ENCODE data around the gene SSBP2.

The SSBP2 gene

DNA sequence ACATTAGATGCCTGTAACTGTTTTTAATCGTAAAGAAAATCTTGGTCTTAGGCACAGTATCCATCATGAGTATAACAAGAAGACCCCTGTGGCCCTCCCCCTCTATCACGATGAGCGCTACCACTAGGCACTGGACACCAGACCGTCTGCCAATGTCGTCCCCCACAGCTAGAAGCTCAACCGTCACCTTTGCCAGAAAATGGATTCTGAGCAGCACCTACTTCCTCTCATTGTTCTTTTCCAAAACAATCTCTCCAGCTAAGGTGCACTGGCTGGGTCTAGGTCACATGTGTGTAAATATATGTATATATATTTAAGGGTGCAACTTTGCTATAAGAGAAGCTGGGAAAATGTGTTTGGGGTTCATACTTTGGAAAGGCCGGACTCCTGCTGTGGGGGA lies 15.7 kb upstream of the SSBP2 start:
- no peak for DNase-seq (ENCODE audit: low read depth)

DNA sequence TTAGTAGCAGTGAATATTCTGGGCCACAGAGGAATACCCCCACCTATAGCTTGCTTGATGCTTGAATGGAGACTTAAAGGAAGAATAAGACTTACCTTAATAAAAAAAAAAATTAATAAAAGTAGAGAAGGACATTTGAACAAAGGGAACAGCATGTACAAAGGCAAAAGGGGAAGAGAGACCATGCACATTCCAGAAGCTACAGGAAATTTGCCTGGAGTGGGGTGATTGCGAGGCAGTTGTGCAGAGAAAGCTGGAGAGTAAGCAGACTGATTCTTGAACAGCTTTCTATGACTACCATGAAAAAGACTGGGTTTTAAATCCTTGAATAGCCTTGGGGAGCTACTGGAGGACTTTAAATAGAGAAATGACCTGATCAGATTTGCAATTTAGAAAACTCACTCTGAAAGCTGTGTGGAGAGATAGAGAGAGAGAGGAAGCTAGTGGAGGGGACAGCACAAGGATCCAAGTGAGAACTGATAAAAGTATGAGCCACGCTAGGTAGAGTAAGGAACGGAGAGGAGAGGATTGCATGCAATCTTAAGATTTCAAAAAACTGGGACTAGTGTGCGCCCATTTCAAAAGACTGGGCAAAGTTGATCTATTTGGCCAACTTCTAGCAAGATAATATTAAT lies 12.5 kb upstream of the SSBP2 start:
- no peak for DNase-seq (ENCODE audit: low read depth)

DNA sequence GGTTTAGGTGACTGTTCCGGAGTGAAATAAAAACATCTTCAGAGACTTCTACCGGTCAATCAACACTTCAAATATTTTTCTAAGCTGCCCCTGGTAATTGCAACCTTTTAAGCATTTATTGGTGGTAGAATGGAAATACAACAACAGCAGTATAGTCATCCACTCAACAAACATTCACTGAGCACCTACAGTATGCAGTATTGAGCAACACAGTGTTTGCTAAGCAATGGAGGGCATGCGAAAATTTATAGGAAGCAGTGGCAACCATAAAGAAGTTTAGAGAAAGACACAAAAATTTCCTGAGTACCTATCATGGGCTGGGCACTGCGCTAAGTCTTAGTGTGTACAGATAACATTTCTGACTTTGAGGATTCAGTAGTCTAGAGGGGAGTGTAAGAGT lies 12.0 kb upstream of the SSBP2 start:
- no peak for DNase-seq (ENCODE audit: low read depth)

DNA sequence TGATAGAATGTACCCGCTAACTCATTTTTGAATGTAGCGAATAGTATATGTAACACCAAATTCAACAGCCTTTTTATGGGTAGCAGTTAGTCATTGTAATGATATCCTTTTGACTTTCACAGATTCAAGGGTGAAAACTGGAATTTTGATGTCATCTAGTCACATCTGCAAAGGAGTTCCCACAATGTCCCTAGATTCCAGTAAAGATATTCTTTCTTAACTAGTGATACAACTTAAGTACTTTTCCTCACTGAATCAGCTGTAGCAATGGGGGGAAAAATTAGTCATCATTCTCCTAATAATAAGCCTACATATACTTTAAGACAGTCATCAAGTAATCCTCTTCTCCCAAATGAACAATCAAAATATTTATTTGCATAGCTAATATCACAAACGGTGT lies 11.5 kb upstream of the SSBP2 start:
- no peak for DNase-seq (ENCODE audit: low read depth)

DNA sequence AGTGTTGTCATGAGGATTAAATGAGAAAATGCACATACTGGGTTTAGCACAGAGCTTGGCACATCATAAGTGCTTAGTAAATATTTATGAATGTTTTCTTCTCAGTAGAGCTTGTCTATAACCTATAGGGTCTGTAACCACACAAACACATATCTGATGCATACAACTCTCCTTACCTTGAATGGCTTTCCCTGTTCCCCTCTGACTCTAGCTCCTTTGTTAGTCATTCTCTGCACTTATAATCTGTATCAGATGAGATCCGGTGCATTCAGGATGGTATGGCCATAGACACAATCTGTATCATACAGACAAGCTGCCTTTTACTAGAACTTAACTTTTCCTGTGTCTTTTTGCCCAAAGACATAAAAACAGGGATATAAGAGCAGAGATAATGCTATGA lies 11.1 kb upstream of the SSBP2 start:
- DNase-seq (ENCODE audit: low read depth), result no peak

DNA sequence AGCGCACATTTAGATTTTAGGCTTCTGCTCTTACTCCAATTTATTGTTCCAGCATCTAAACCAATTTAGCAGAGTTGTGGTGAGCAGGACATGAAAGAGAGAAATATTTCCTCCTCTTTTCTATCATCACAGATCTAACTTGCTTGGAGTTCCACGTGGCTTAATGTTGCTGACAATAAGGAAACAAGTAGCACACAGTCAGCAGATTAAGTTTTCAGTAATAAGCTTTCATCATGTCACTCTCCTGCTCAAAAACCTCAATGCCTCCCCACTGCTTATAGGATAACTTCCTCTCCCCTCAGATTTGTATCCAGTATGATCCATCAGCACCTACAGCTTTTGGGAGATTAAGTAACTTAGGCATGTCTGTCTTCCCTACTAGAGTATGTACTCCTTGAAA lies 10.4 kb upstream of the SSBP2 start:
- DNase-seq (ENCODE audit: low read depth), result no peak

DNA sequence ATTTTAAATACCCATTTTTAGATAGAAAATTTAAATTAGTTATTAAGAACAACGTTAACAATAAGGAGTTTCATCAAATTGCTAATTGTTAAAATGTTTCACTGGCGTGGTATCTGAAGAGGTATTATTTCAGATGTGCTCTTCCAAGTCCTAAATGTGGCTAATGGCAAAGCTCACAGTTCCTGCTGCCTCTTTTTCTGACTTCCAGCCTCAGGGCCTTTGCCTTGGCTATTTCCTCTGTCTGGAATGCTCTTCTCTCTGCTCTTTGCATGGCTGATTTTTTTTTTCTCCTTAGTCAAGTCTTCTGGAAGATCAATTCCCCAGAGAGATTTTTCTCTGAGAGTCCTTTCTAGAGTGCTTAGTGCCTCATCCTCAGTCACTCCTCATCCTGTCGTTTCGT lies 9.6 kb upstream of the SSBP2 start:
- no peak for DNase-seq (ENCODE audit: low read depth)

DNA sequence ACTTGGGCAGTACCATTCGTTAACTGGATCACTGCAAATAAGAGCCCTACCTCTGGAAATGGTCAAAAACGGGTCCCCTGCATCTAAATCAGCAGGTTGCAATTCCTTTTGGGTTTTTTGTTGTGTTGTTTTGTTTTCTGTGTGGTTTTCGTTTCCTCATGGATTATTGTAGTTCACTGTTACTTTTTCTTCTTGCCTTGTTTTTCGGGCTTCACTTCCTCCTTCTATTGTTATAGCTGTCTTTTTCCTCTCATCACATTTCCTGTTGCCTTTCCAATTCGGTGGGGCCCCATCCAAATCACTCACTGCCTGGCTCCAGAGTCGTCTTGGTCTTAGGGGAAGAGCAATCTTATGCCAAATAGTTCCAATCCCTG lies 8.7 kb upstream of the SSBP2 start:
- no peak for DNase-seq (ENCODE audit: low read depth)

DNA sequence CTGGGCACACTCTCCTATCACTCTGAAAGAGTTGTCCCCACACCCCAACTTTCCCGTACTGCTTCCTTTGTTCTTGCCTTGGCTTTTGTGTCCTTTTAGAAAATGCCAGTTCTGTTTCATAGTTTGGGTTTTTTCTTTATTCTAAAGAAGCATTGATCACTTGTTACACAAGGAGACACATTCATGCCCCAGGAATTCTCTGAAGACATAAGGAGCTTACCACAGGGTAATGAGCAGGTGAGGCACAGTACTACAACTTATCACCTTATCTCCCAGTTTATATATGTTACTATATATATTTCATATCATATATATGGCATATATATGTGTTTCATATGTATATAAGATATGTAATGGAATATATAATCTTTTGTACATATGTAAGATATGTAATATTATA lies 6.5 kb upstream of the SSBP2 start:
- no peak for DNase-seq (ENCODE audit: low read depth)

DNA sequence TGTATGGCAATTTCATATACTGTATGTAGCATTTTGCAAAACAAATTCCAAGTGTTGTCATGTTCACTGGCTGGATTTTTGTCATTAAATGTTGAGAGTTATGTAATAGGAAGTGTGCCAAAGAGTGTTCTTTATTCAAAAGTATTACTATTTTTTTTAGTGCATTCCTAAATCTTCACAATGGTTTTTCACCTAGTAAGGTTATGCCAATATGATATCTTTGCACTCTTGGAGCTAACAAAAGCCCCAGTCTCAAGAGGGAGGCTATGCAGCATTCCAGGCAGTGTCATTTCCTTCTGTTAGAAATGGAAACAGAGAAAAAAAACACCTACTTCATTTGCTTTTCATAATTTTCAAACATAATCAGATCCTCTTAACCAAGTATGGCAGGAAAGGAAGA lies 5.1 kb upstream of the SSBP2 start:
- DNase-seq (ENCODE audit: low read depth), result no peak

DNA sequence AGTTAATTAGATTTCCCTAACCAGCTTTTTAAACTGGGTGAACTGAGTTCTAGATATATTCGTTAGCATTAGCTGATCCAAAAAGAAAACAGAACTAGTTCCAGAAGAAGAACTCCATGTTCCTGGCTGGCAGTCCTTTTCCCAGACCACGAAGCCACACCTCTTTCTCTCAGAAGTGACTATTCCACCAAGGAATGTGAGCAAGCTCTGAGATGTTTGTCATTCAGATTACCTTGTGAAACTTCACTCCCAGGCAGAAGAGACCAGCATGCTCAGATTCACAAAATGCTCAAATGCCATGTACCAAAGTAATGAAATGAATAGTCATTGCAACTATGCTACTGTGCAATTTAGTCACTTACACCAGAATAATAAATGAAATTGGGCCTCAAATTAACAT lies 4.4 kb upstream of the SSBP2 start:
- DNase-seq (ENCODE audit: low read depth), result no peak

DNA sequence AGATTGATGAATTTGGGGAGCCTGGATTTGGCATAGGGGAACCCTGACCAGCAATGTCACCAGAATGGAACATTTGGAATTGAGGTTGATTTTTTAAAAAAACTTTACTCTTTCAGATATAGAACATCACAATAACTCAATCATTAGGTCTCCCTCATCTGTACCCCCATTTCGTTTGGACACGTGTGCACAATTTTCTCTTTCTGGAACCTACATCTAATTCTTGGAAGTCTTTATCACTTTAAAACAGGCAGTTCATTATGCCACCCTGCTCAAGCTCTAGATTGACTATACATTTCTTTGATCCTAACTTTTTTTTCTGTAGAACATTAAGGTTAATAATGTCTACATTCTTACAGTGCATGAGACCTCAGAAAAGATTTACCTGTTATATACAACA lies 3.7 kb upstream of the SSBP2 start:
- no peak for DNase-seq (ENCODE audit: low read depth)

DNA sequence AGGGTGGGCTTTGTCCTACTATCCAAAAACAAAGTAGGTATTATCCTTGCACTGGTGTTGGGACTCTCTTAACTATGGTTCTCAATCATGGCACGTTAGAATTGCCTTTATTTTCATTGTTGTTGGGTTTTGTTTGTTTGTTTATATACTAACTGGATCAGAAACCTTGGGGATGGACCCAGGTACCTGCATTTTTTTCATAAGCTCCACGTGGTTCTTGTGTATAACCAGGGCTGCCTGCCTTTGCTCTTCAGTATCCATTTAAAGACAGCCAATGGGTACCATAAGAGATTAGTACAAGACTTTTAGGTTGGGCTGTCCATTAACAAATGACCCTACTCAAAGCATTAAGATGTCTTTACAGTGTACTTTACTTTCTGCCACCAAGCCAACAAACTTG lies 2.5 kb upstream of the SSBP2 start:
- no peak for DNase-seq (ENCODE audit: low read depth)

DNA sequence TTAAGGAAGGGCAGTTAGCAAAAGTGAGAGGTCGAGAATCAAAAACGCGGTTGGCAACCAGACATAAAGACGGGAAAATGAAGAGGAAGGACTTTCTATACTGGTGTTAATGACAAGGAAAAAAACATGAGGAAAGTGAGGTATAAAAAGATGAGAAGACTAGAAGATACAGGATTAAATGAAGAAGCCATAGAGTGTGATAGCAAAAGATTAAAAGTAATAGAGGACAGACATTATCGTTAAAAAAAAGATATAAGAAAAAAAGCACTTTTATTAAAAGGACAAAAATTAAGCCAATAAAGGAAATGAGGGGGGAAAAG lies 1.7 kb upstream of the SSBP2 start:
- no peak for DNase-seq (ENCODE audit: low read depth)

DNA sequence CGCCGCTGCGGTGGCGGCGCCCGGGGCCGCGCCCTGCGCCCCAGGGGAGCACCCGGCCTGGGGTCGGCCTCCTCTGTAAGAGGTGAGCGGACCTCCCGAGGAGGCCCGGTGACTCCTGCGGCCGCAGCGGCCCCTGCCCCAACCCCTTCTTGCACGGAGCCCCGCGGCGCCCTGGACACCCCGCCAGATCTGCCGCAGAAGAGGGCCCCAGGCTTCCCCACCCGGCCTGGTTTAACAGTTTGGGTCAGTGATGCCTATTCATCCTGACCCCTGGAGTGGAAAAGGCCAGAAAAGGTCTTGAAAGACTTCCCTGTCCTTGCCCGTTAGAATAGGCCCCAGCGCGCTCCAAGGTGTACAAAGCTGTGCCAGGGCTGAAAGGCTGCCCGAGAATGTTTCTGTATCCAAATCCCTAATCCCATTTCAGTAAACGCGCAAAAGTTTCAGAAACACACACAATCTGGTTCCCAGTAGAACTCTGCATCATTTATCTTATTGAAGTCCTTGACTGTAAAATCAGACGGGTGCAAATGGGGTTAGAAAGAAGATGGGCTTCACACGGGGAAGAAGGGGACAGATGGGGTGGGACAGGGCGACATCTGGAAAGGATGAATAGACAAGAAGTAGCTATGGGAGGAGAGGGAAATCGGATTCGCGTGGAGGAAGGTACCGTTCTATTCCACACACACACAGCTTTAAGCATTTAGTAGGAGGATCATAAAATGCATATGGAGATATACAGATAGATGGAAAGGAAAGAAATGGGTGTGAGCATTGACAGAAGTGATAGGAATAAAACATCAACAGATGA lies 1.1 kb upstream of the SSBP2 start:
- DNase-seq (ENCODE audit: low read depth), result no peak

DNA sequence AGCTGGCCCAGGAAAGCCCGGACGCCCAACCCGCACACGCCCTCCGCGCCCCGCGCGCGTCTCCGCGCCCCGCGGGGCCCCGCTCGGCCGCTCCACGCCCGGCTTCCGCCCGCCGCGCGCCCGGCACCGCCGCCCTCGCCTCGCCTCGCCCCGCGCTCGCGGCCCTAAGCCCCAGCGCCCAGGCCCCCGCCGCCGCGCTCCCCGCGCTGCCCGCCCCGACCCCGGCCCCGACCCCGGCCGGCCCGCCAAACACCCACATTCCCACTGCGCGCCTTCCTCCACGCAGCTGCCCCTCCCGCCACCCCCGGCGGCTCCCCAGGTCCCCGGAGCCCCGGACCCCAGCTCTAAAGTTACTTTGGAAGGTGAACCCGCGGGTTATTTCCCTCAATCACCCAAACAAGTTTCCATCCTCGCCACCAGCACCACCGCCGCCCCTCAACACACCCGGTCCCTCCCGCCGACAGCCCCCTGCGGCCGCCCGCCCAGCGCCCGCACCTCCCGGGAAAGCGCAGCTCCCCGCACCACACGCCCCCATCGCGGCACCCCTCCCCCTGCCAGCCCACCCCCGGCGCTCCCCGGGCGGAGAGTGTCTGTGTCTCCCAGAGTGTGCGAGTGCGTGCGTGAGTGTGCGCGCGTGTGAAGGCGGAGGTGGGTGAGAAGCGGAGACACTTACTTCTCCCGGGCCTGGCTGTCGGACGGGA lies 439 bp downstream of the SSBP2 start:
- DNase-seq (ENCODE audit: low read depth), result peak; percentile 15

DNA sequence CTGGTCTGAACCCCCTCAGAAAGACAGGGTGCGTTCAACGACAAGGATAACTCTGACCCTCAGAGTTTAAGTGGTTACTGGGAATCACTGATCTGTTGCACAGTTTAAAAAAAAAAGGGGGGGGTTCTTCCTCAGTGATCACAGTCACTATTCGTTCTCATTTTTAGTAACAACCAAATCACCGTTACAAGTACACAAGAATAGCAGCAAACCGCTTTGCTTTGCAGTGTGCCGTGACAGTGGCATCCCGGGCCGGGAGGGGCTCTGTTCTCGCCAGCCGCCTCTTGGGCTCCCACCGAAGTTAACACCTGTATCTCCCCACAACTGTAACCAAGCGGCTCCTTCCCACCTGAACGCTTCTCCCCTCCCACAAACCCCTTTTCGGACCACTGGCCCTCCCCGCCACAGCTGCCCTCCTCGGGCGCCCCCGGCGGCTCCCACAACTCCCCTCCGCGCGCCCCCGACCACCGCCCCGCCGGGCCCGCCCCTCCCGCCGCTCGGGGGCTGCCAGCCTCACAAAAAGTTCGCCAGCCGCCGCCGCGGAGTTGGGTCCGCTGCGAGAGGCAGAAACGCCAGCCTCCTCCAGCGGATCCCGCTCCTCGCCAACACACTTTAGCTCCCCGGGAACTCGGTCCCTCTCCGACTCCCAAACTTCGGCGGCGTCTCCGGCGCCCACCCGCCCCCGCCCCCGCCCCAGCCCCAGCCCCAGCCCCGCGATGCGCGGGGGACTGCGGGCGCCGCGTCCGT lies 1.2 kb downstream of the SSBP2 start:
- peak; percentile 32 for DNase-seq (ENCODE audit: low read depth)

DNA sequence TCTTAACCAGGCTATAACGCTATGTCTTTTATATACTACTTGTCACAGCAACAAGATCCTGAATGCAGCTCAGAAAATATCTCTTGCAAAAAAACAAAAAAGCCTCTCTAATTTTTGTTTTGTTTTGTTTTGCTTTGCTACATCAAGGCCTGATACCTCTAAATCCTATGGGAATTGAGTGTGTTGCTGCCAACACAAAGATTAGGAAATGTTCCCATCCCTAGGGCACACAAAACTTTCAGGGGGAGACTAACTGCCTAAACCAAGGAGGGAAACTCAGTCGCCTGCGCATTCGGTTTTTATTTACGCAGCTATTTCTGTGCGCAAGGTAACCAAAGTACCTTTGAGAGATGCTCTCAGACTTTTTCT lies 1.7 kb downstream of the SSBP2 start:
- no peak for DNase-seq (ENCODE audit: low read depth)

DNA sequence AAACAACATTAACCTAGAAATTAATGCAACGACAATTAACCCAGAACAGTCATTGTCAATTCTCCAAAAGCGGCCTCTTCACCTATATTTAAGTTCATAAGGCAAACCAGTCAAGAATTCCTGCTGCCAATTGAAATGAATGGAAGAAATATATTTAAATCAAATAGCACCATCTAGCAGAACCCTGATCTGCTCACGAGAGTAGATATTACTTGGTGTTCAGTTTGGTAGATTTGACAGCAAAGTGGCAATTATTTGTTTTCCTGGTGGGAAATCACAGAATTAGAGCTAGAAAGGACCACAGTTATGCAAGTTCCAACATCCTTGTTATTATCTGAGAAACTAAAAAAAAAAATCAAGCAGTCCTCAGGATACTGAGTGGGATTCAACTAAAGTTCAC lies 2.3 kb downstream of the SSBP2 start:
- no peak for DNase-seq (ENCODE audit: low read depth)

DNA sequence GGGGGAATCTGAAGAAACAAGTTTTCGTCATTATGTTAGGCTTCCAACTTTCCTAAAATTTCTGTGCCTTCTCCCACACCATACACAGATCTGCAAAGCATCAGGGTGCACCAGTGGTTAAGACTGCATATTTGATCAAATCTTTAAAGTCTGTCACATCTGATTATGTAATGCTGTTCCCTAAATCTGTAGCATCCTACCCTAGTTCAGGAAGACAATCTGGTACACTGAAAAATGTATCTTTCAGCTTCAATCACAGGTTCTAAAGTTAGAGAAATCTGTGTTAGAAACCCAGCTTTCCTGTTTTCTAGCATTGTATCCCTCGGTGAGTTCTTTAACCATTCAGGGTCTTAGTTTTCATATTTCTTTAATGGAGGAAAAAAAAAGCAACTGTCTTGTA lies 3.9 kb downstream of the SSBP2 start:
- no peak for DNase-seq (ENCODE audit: low read depth)

DNA sequence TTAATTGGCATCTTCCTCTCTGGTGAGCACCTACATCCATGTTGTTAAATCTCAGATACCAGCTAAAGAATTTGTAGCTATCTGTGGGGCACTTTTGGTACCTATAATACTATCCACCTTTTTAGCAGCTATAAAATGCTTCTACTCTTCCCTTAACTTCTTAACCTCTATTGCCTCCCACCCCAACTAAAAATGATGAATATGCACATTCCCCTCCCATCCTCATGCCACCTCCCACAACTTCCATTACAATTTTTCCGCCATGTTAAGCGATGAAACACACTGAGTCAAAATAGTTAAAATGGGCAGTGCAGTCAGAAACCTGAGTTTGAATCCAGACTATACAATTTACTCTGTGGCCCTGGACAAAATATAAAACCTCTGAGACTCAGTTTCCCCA lies 10.1 kb downstream of the SSBP2 start:
- no peak for DNase-seq (ENCODE audit: low read depth)

DNA sequence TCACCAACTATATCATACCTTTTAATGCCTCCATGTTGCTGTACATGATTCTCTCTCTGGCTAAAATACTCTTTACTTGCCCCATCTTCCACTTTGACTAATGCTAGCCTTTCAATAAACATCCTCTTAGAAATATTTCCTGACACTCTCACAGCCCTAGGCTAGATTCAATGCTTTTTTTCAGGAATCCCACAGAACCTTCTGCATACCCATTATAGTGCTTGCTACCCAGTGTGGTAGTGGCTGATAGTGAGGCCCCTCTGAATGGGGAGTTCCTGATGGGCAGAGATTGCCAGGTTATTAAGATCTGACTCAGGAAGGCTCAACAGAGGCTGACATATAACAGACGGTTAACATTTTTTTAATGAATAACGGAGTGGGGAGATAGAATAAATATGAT lies 11.6 kb downstream of the SSBP2 start:
- no peak for DNase-seq (ENCODE audit: low read depth)

DNA sequence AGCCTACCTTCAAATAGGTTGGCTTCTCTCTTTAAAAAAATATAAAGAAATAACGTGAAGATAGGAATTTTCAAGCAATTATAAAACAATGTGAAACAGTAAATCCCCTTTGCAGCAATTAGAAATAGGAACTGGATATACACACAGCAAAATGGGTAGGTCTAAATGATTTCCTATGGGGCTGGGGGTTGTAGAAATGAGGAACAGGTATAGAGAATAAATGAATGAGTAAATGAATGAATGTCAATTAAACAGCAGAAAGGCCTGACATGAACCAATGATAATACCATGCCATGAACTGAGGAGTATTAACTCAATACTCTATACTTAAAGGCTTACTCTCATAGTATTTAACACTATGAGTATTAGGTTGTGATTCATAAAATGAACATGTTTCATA lies 21.6 kb downstream of the SSBP2 start:
- DNase-seq (ENCODE audit: low read depth), result no peak
